ENCODE results near the gene FSCN2. TPM values are rescaled to one million over a fixed set of nuclear protein-coding genes. Genes with fewer than 3 reads are reported as not detected.

Gene FSCN2
- total RNA-seq, 2 experiments from 2014 or later, result 0.94 to 1.7 TPM

- peaks cover 23% of the 10 kb centered on the region for H3K36me3 Mint-ChIP-seq
- no peaks in the 10 kb centered on the region for H3K4me1 Mint-ChIP-seq
- ATAC-seq (ENCODE audit: low read depth), result no peak
- POLR2A ChIA-PET, result no interaction called here
- no peak overlapping the region for H3K27ac Mint-ChIP-seq
- H3K27me3 Mint-ChIP-seq, result no peaks in the 10 kb centered on the region
- H3K4me3 Mint-ChIP-seq, result no peak overlapping the region
- no peak for DNase-seq
- no peaks in the 10 kb centered on the region for H3K9me3 Mint-ChIP-seq
These were observed 57.9 kb downstream of the FSCN2 start for GRCh38 chr17:81586096-81586495.

Other genes starting within 250 kb of the FSCN2 start
- gene SLC38A10, start 233.1 kb upstream of the FSCN2 start, total RNA-seq, result 10 to 100 TPM; 68.0 to 71.3 TPM
- 1 to 10 TPM in 1 of 2 experiments, under 1 TPM in 1; 0.86 to 1.0 TPM for gene BAHCC1, start 132.9 kb upstream of the FSCN2 start, total RNA-seq
- gene ACTG1, start 15.6 kb upstream of the FSCN2 start, total RNA-seq, result 1,000 to 10,000 TPM; 2,936 to 3,174 TPM
- 10 to 100 TPM; 40.7 to 43.1 TPM for gene FAAP100, start 24.0 kb downstream of the FSCN2 start, total RNA-seq
- 100 to 1,000 TPM in 1 of 2 experiments, 10 to 100 TPM in 1; 96.9 to 109 TPM for gene NPLOC4, start 108.7 kb downstream of the FSCN2 start, total RNA-seq
- gene TSPAN10, start 108.8 kb downstream of the FSCN2 start, total RNA-seq, result under 1 TPM; 0.36 to 0.99 TPM
- 10 to 100 TPM; 47.8 to 57.1 TPM for gene PDE6G, start 128.2 kb downstream of the FSCN2 start, total RNA-seq
- 10 to 100 TPM; 56.6 to 60.1 TPM for gene OXLD1, start 138.2 kb downstream of the FSCN2 start, total RNA-seq
- 10 to 100 TPM; 31.3 to 32.0 TPM for gene CCDC137, start 138.4 kb downstream of the FSCN2 start, total RNA-seq
- 10 to 100 TPM; 17.7 to 19.0 TPM for gene ARL16, start 155.4 kb downstream of the FSCN2 start, total RNA-seq
- 100 to 1,000 TPM; 152 to 164 TPM for gene HGS, start 155.6 kb downstream of the FSCN2 start, total RNA-seq
- 10 to 100 TPM; 55.1 to 59.2 TPM for gene MRPL12, start 175.0 kb downstream of the FSCN2 start, total RNA-seq
- 10 to 100 TPM; 22.0 to 25.1 TPM for gene SLC25A10, start 183.9 kb downstream of the FSCN2 start, total RNA-seq